Right kidney (tissue), 1 donor: ENCODE results near the gene POLR2H.

Source experiments
- DNase-seq: peaks from one replicate; pipeline ENCODE4 v3.0.0-alpha.2; 2016

The POLR2H gene

DNA sequence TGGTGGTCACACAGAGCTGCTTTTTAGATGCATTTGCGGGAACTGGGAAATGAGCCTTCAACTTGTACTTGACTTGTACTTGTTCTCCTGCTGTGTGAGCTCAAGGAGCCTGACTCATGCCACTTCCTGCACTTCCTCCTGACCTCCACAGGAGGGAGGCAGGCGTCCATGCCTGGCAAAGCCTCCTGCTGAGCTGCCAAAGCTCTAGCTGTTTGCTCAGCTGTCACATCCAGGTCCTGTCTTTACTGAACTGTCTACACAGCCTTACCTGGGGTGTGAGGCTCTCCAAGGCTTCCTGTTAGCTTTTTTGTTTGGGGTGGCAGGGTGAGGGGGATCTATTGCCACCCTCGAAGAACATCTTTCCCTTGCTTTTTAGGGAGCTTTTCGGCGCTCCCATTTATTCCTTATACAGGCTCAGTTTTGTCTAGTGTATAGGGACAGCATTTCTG is 10.1 kb downstream of the POLR2H start:
- peak; percentile 32 for DNase-seq

- no peak for DNase-seq
These were observed 10.8 kb downstream of the POLR2H start for GRCh38 chr3:184372296-184372821.

- DNase-seq = no peak
These were observed 11.4 kb downstream of the POLR2H start for GRCh38 chr3:184372911-184373310.

GRCh38 chr3:184373422-184373821 is 11.9 kb downstream of the POLR2H start:
- no peak for DNase-seq

DNA sequence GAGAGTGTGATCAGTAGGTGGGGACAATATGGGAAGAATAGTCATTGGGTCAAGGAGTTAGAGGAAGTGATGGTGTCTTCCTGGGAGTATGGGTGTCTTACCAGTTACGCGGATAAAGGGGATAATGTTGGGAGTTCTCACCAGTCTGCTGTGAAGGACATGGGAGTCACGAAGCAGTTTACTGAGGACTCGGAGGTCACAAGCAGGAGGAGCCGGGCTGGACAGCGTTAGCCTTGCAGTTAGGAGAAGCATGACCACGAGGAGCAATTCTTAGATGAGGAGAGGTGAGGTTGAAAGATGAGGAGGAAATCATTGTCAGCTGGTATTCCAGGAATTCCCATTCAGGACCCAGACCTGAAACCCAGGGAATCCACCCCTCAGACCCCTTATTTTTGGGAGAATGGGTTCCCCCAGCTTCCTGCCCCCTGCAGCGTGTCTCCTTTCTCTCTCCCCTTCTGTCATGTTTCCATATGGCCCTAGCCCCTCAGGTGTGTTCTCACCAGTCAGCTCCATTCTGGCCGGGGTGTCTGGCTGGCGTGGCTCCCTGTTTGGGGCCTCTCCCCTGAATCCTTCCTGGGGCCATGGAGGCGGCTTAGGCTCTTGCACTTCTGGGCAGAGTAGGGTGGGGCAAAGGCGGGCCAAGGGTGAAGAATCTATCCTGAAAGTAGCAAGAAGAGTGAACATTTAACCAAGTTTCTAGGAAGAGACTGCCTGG is 14.4 kb downstream of the POLR2H start:
- no peak for DNase-seq

- DNase-seq = no peak
These were observed 15.9 kb downstream of the POLR2H start for GRCh38 chr3:184377374-184377773.

- DNase-seq = peak; percentile 31
These were observed 16.5 kb downstream of the POLR2H start, which contains the start of gene THPO for GRCh38 chr3:184377882-184378445. TSS of gene THPO (minus strand) at chr3:184378207. CDS start at chr3:184376259, 1,948 bp downstream.

- peak; percentile 44 for DNase-seq
These were observed 17.3 kb downstream of the POLR2H start for GRCh38 chr3:184378651-184379357.

DNA sequence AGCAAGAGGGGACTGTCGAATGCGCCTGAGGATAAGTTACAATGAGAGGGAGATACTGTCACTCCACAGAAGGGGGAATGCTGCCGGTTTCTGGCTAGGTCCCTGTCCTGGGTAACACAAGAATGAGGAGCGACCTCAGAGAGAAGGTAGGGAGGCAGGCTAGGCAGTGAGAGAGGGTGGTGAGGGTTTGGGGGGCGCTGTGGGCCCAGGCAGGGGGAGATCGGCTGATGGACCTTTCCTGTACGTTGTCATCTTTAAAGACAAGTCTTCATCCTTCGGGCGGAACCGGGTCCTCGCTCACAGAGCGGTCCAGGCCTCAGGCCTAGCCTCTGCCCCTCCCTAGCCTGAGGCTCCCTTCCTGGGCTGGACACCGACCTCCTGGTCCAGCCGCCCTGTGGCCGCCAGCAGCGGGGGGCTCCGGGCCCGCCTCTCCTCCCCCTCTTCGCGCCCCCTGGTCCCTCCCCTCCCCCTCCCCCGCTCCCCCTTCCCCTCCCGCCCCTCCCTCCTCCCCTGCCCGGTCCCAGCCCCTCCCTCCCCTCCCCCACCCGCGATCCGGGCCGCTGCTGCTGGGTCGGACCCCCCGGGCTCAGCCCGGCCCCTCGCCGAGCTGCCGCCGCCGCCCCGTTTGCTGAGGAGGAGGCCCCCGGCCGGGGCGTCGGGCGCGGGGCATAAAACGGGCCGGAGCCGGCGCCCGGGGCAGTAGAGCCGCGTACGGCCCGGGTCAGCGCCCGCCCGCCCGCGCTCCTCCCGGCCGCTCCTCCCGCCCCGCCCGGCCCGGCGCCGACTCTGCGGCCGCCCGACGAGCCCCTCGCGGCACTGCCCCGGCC is 18.1 kb downstream of the POLR2H start, which contains the start of gene CHRD:
Gene CHRD (plus strand): TSS at position 697 of the 827 bp plus-strand sequence. CDS start 265 bp downstream, outside the sequence.
- DNase-seq = peak; percentile 61

- peak; percentile 50 for DNase-seq
These were observed 18.7 kb downstream of the POLR2H start for GRCh38 chr3:184380185-184380626.

- DNase-seq = peak; percentile 65
These were observed 19.2 kb downstream of the POLR2H start for GRCh38 chr3:184380627-184381260.

DNA sequence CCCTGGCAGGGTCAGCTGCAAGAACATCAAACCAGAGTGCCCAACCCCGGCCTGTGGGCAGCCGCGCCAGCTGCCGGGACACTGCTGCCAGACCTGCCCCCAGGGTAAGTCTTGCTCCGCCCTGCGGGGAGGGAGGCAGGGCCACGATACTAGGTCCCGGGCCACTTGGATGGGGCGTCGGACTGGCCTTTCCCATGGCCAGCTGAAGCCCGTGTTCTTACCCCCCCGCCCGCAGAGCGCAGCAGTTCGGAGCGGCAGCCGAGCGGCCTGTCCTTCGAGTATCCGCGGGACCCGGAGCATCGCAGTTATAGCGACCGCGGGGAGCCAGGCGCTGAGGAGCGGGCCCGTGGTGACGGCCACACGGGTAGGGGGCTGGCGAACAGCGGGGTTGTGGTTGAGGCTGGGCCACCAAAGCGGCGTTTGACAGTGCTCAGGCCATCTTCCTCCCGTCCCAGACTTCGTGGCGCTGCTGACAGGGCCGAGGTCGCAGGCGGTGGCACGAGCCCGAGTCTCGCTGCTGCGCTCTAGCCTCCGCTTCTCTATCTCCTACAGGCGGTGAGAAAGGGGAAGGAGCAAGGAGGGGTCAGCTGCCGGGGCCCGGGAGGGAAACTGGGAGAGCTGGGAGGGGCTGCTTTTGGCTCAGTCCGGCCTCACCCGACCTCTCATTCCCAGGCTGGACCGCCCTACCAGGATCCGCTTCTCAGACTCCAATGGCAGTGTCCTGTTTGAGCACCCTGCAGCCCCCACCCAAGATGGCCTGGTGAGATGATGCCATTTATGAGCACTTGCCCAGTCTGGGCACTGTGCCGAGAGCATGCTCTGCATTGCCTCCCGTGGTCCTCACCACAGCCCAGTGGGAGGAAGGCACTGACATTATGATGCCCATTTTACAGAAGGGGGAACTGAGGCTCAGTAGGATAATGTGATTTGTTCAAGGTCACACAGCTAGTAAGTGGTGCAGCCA is 20.0 kb downstream of the POLR2H start:
- DNase-seq = peak; percentile 72

- DNase-seq = no peak
These were observed 21.0 kb downstream of the POLR2H start for GRCh38 chr3:184382326-184383032.

GRCh38 chr3:184383033-184383740 is 21.7 kb downstream of the POLR2H start:
- no peak for DNase-seq

GRCh38 chr3:184384342-184384741 is 22.8 kb downstream of the POLR2H start:
- DNase-seq = no peak

- DNase-seq = no peak
These were observed 23.4 kb downstream of the POLR2H start for GRCh38 chr3:184384856-184385422.

DNA sequence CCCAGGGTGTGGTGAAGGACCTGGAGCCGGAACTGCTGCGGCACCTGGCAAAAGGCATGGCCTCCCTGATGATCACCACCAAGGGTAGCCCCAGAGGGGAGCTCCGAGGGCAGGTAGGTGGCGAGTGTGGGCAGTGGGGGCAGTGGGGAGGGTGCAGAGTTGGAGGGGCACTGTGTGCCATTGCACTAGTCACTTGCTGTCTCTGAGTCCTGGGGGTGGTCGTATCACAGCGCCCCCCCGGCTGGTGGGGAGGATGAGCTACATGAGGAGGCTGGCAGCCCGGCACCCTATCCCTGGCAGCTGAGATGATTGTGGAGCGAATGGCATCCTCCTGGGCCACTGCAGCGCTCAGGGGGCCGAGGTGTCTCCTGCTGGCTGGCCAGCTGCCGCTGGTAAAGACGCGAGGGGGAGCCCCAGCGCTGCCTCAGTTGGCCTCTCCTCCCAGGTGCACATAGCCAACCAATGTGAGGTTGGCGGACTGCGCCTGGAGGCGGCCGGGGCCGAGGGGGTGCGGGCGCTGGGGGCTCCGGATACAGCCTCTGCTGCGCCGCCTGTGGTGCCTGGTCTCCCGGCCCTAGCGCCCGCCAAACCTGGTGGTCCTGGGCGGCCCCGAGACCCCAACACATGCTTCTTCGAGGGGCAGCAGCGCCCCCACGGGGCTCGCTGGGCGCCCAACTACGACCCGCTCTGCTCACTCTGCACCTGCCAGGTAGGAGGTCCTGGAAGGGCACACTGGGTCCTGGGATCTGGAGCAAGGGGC is 24.7 kb downstream of the POLR2H start:
- no peak for DNase-seq
